ENCODE data around the gene PPP2R1B. TPM values are rescaled to one million over a fixed set of nuclear protein-coding genes. Genes with fewer than 3 reads are reported as not detected.

PPP2R1B gene
- 6.5 TPM for total RNA-seq
- long read RNA-seq, full-length matches to known transcripts: 5 of 10 reads
- long read RNA-seq, partial matches to known transcripts: 3 of 10 reads
- long read RNA-seq, other reads (novel, unspliced or antisense): 2 of 10 reads

- peak; percentile 76 for DNase-seq
- TF ChIP-seq CTCF (IDR thresholded peaks at IDR 0.05; ENCODE audit: borderline replicate concordance): no peak
- peaks cover 46% of the 10 kb centered on the region for H3K4me1 ChIP-seq
- no peaks in the 10 kb centered on the region for H3K9me3 ChIP-seq (replicated peaks)
- H3K36me3 ChIP-seq: peaks cover 37% of the 10 kb centered on the region
- no peaks in the 10 kb centered on the region for H3K27me3 ChIP-seq (ENCODE audit: low read depth)
- intact Hi-C loops (cut with micrococcal nuclease): no loop called here
- H3K4me3 ChIP-seq: peak within 1 kb of the TSS; percentile 97
- peak within 1 kb of the TSS; percentile 88 for H3K27ac ChIP-seq (replicated peaks)
Measured at GRCh38 chr11:111765984-111766833, at the start of gene PPP2R1B. Gene PPP2R1B, minus strand, starts transcription at chr11:111766389. Its CDS starts 28 bp downstream, at chr11:111766361.

- peak overlapping the region; percentile 29 for H3K27ac ChIP-seq (replicated peaks)
- intact Hi-C loops (cut with micrococcal nuclease): no loop called here
- H3K4me1 ChIP-seq: peaks cover 39% of the 10 kb centered on the region
- no peaks in the 10 kb centered on the region for H3K36me3 ChIP-seq
- no peaks in the 10 kb centered on the region for H3K27me3 ChIP-seq (ENCODE audit: low read depth)
- no peak for TF ChIP-seq CTCF (IDR thresholded peaks at IDR 0.05; ENCODE audit: borderline replicate concordance)
- H3K9me3 ChIP-seq (replicated peaks): no peaks in the 10 kb centered on the region
- no peak overlapping the region for H3K4me3 ChIP-seq
- no peak for DNase-seq
Measured at GRCh38 chr11:111815489-111815888, 49.3 kb upstream of the PPP2R1B start.

GRCh38 chr11:111814557-111815320, 48.5 kb upstream of the PPP2R1B start:
- no peak for DNase-seq
- Histone ChIP-seq H3K4me3 (no peak overlapping the region), H3K9me3 (replicated peaks) (no peaks in the 10 kb centered on the region), H3K27me3 (ENCODE audit: low read depth) (no peaks in the 10 kb centered on the region), H3K27ac (replicated peaks) (peak overlapping the region; percentile 29), H3K36me3 (no peaks in the 10 kb centered on the region), H3K4me1 (peaks cover 32% of the 10 kb centered on the region)
- no peak for TF ChIP-seq CTCF (IDR thresholded peaks at IDR 0.05; ENCODE audit: borderline replicate concordance)
- intact Hi-C loops (cut with micrococcal nuclease): no loop called here

- Histone ChIP-seq H3K9me3 (replicated peaks) (no peaks in the 10 kb centered on the region), H3K4me1 (peaks cover 26% of the 10 kb centered on the region), H3K27me3 (ENCODE audit: low read depth) (no peaks in the 10 kb centered on the region), H3K36me3 (no peaks in the 10 kb centered on the region), H3K4me3 (no peak overlapping the region), H3K27ac (replicated peaks) (peak overlapping the region; percentile 29)
- intact Hi-C loops (cut with micrococcal nuclease): no loop called here
- no peak for DNase-seq
- no peak for TF ChIP-seq CTCF (IDR thresholded peaks at IDR 0.05; ENCODE audit: borderline replicate concordance)
Measured at GRCh38 chr11:111814106-111814505, 47.9 kb upstream of the PPP2R1B start.

- Histone ChIP-seq H3K27me3 (ENCODE audit: low read depth) (no peaks in the 10 kb centered on the region), H3K27ac (replicated peaks) (no peak overlapping the region), H3K4me3 (no peak overlapping the region), H3K4me1 (peaks cover 32% of the 10 kb centered on the region), H3K36me3 (peaks cover 14% of the 10 kb centered on the region), H3K9me3 (replicated peaks) (no peaks in the 10 kb centered on the region)
- no peak for TF ChIP-seq CTCF (IDR thresholded peaks at IDR 0.05; ENCODE audit: borderline replicate concordance)
- intact Hi-C loops (cut with micrococcal nuclease): no loop called here
- no peak for DNase-seq
Measured at GRCh38 chr11:111812211-111812610, 46.0 kb upstream of the PPP2R1B start.
